HepG2 (cell line): ENCODE data around the gene MRPL51. TPM values are rescaled to one million over a fixed set of nuclear protein-coding genes. Genes with fewer than 3 reads are reported as not detected.

Source experiments
- ARID2 ChIP-seq: sonication (generic); formaldehyde crosslinking; IDR thresholded peaks from 2 replicates; pipeline ENCODE4 v1.8.1; 2022; ENCODE audit warnings: mild to moderate bottlenecking, missing genetic modification reagents, borderline replicate concordance
- CCAR2 ChIP-seq: fragments of 200-400 bp; formaldehyde crosslinking; optimal IDR thresholded peaks from 2 replicates; pipeline ENCODE3; 2018; ENCODE audit warnings: low read depth, mild to moderate bottlenecking, low read length, moderate library complexity
- CEBPB ChIP-seq: IDR thresholded peaks from 2 replicates; pipeline ENCODE4 v1.6.1; 2011; ENCODE audit warnings: low read depth, low read length, improper control_type of control experiment, borderline replicate concordance
- EP300 ChIP-seq, 3 experiments: sonication (generic) in 1 of 3; formaldehyde crosslinking in 1 of 3; IDR thresholded peaks; 2 replicates each; pipeline versions ENCODE4 v1.5.1 to v1.6.1; 2011 to 2020; ENCODE audit warnings: low read depth in 2 of 3, low read length in 2 of 3, borderline replicate concordance in 1 of 3, improper control_type of control experiment in 1 of 3, mild to moderate bottlenecking in 1 of 3, missing genetic modification reagents in 1 of 3, moderate library complexity in 1 of 3
- MTF1 ChIP-seq: sonication (generic); formaldehyde crosslinking; IDR thresholded peaks from 2 replicates; pipeline ENCODE4 v1.5.0; 2020; ENCODE audit warnings: missing genetic modification reagents
- NFIC ChIP-seq: IDR thresholded peaks from 2 replicates; pipeline ENCODE4 v1.6.1; 2012; ENCODE audit warnings: mild to moderate bottlenecking, low read length, inconsistent platforms
- NR1H2 ChIP-seq: sonication (generic); formaldehyde crosslinking; IDR thresholded peaks from 2 replicates; pipeline ENCODE4 v1.8.1; 2022; ENCODE audit warnings: low read depth, missing genetic modification reagents, borderline replicate concordance
- NR2C2 ChIP-seq: sonication (generic); formaldehyde crosslinking; IDR thresholded peaks from 2 replicates; pipeline ENCODE4 v1.4.0; 2020; ENCODE audit warnings: missing genetic modification reagents, mild to moderate bottlenecking, moderate library complexity, borderline replicate concordance
- PAF1 ChIP-seq: IDR thresholded peaks from 2 replicates; pipeline ENCODE4 v1.6.1; 2016; ENCODE audit warnings: missing genetic modification reagents, missing compliant biosample characterization
- PHB2 ChIP-seq: fragments of 450-650 bp; IDR thresholded peaks from 2 replicates; pipeline ENCODE4 v1.6.1; 2018; ENCODE audit not compliant: partially characterized antibody
- PTBP1 ChIP-seq: fragments of 200-400 bp; formaldehyde crosslinking; IDR thresholded peaks from 2 replicates; pipeline ENCODE4 v1.6.1; 2018; ENCODE audit warnings: low read length, low read depth; ENCODE audit not compliant: poor library complexity, severe bottlenecking
- RCOR2 ChIP-seq: IDR thresholded peaks from 2 replicates; pipeline ENCODE4 v1.6.1; 2016; ENCODE audit warnings: missing biosample characterization, missing genetic modification reagents
- SAFB2 ChIP-seq: sonication (generic); formaldehyde crosslinking; IDR thresholded peaks from 2 replicates; pipeline ENCODE4 v1.5.1; 2020; ENCODE audit warnings: missing genetic modification reagents, low read depth, mild to moderate bottlenecking, borderline replicate concordance
- SOX5 ChIP-seq: IDR thresholded peaks from 2 replicates; pipeline ENCODE4 v1.6.1; 2016; ENCODE audit warnings: borderline replicate concordance
- ZNF24 ChIP-seq: fragments of 450-650 bp; IDR thresholded peaks from 2 replicates; pipeline ENCODE4 v1.6.1; 2017; ENCODE audit warnings: antibody characterized with exemption, mild to moderate bottlenecking
- ZNF468 ChIP-seq: sonication (generic); formaldehyde crosslinking; IDR thresholded peaks from 2 replicates; pipeline ENCODE4 v1.8.0; 2022; ENCODE audit warnings: mild to moderate bottlenecking, moderate library complexity, missing genetic modification reagents
- ZNF513 ChIP-seq: sonication (generic); formaldehyde crosslinking; conservative IDR thresholded peaks from 2 replicates; pipeline ENCODE4 v1.5.0; 2020; ENCODE audit warnings: missing genetic modification reagents
- ZNF670 ChIP-seq: sonication (generic); formaldehyde crosslinking; IDR thresholded peaks from 2 replicates; pipeline ENCODE4 v1.8.0; 2022; ENCODE audit warnings: mild to moderate bottlenecking, missing genetic modification reagents, borderline replicate concordance
- ZNF672 ChIP-seq: sonication (generic); formaldehyde crosslinking; IDR thresholded peaks from 2 replicates; pipeline ENCODE4 v1.8.1; 2022; ENCODE audit warnings: missing genetic modification reagents
- ZNF788 ChIP-seq: sonication (generic); formaldehyde crosslinking; IDR thresholded peaks from 2 replicates; pipeline ENCODE4 v1.5.0; 2020; ENCODE audit warnings: mild to moderate bottlenecking, missing genetic modification reagents, borderline replicate concordance
- ZNF816 ChIP-seq: sonication (generic); formaldehyde crosslinking; IDR thresholded peaks from 2 replicates; pipeline ENCODE4 v1.8.0; 2022; ENCODE audit warnings: missing genetic modification reagents, mild to moderate bottlenecking, borderline replicate concordance
- polyA plus RNA-seq, 8 experiments: library from polyadenylated mRNA; depleted of rRNA in 3 of 8; stranded (reverse) in 7 of 8; unstranded in 1 of 8; fragments of >200 nt; fragmentation: Illumina TruSeq in 4 of 8; extraction: Trizol in 4 of 8; gene quantifications; 2 replicates each; pipeline versions ENCODE4 v1.2.1 to v1.2.3, GENCODE V29; 2011 to 2016; ENCODE audit warnings: low read depth in 4 of 8, missing spikeins in 1 of 8, mixed read lengths in 1 of 8; ENCODE audit not compliant: insufficient read depth in 1 of 8
- total RNA-seq, 5 experiments: library from RNA; depleted of rRNA; stranded (reverse); fragments of >200 nt; fragmentation: Illumina TruSeq; extraction: Trizol; gene quantifications; 2 replicates each; pipeline ENCODE4 v1.2.3, GENCODE V29; 2016; ENCODE audit warnings: low read depth in 1 of 5
- TF ChIP-seq, protein P1 (sequence below): sonication (generic); formaldehyde crosslinking; IDR thresholded peaks from 2 replicates; pipeline ENCODE4 v1.9.0; 2022; ENCODE audit warnings: missing genetic modification reagents, mild to moderate bottlenecking, borderline replicate concordance
- TF ChIP-seq, protein P2 (sequence below): sonication (generic); formaldehyde crosslinking; IDR thresholded peaks from 2 replicates; pipeline ENCODE4 v1.5.0; 2020; ENCODE audit warnings: mild to moderate bottlenecking, missing genetic modification reagents

The MRPL51 gene
- total and polyA plus RNA-seq, 2 of the 13 experiments (the other 11 are each of a cell fraction or from before 2014, with no cell fraction given): 64.8 to 278 TPM

GRCh38 chr12:6538420-6539313, 45.6 kb upstream of the MRPL51 start (continued):
- TF ChIP-seq EP300 (IDR thresholded peaks at IDR 0.05; ENCODE audit: low read depth in 2 of 2, low read length in 2 of 2): no peak
- no peak for TF ChIP-seq EP300 (CRISPR knock-in tag; IDR thresholded peaks at IDR 0.05; ENCODE audit: borderline replicate concordance)
- TF ChIP-seq SOX5 (CRISPR knock-in tag): no peak
- no peak for TF ChIP-seq RCOR2 (CRISPR knock-in tag)
- no peak for TF ChIP-seq ZNF670 (CRISPR knock-in tag)
- no peak for TF ChIP-seq ZNF672
- TF ChIP-seq, protein P1, sequence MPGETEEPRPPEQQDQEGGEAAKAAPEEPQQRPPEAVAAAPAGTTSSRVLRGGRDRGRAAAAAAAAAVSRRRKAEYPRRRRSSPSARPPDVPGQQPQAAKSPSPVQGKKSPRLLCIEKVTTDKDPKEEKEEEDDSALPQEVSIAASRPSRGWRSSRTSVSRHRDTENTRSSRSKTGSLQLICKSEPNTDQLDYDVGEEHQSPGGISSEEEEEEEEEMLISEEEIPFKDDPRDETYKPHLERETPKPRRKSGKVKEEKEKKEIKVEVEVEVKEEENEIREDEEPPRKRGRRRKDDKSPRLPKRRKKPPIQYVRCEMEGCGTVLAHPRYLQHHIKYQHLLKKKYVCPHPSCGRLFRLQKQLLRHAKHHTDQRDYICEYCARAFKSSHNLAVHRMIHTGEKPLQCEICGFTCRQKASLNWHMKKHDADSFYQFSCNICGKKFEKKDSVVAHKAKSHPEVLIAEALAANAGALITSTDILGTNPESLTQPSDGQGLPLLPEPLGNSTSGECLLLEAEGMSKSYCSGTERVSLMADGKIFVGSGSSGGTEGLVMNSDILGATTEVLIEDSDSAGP (CRISPR knock-in tag): peak; percentile 42; the same call in 1 of the 2 replicates
- TF ChIP-seq PTBP1: no peak
- no peak for TF ChIP-seq NR2C2 (CRISPR knock-in tag)
- no peak for TF ChIP-seq SAFB2
- no peak for TF ChIP-seq MTF1 (CRISPR knock-in tag)
- TF ChIP-seq ZNF24: no peak
- no peak; the same call in 1 of the 2 replicates for TF ChIP-seq NFIC
- TF ChIP-seq ZNF468: no peak
- TF ChIP-seq NR1H2 (CRISPR knock-in tag): no peak
- TF ChIP-seq CCAR2: no peak
- TF ChIP-seq CEBPB: no peak
- 0 out of 2 replicates have a peak, but pooled peaks have one; percentile 16 for TF ChIP-seq ZNF788 (CRISPR knock-in tag)
- no peak for TF ChIP-seq PHB2
- 0 out of 2 replicates have a peak, but pooled peaks have one; percentile 71 for TF ChIP-seq ARID2
- TF ChIP-seq PAF1: peak; percentile 47; the same call in 1 of the 2 replicates
- no peak for TF ChIP-seq ZNF513
- TF ChIP-seq, protein P2, sequence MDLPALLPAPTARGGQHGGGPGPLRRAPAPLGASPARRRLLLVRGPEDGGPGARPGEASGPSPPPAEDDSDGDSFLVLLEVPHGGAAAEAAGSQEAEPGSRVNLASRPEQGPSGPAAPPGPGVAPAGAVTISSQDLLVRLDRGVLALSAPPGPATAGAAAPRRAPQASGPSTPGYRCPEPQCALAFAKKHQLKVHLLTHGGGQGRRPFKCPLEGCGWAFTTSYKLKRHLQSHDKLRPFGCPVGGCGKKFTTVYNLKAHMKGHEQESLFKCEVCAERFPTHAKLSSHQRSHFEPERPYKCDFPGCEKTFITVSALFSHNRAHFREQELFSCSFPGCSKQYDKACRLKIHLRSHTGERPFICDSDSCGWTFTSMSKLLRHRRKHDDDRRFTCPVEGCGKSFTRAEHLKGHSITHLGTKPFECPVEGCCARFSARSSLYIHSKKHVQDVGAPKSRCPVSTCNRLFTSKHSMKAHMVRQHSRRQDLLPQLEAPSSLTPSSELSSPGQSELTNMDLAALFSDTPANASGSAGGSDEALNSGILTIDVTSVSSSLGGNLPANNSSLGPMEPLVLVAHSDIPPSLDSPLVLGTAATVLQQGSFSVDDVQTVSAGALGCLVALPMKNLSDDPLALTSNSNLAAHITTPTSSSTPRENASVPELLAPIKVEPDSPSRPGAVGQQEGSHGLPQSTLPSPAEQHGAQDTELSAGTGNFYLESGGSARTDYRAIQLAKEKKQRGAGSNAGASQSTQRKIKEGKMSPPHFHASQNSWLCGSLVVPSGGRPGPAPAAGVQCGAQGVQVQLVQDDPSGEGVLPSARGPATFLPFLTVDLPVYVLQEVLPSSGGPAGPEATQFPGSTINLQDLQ (CRISPR knock-in tag): no peak
- TF ChIP-seq ZNF816 (CRISPR knock-in tag): peak; percentile 64; the same call in 1 of the 2 replicates
